RWPE2 (cell line): Measurements from ENCODE around the gene KCNAB2.

Source experiments
- ATAC-seq: fragments of 200-7000 bp; cut with Tn5 transposase; 3 replicates; pipeline ENCODE4 v1.9.1; 2021; ENCODE audit warnings: low read depth
- DNase-seq: peaks from one replicate; pipeline ENCODE4 v3.0.0-alpha.2; 2020; ENCODE audit warnings: low spot score
- H3K27ac ChIP-seq: fragments of 450-650 bp; 2 replicates; pipeline ENCODE4 v1.5.1; 2017; ENCODE audit warnings: mild to moderate bottlenecking; ENCODE audit not compliant: poor library complexity, severe bottlenecking
- H3K27me3 ChIP-seq: fragments of 250-450 bp; sonication (Bioruptor Pico); 2 replicates; pipeline ENCODE4 v1.5.1; 2021; ENCODE audit warnings: mild to moderate bottlenecking, moderate library complexity; ENCODE audit not compliant: insufficient read depth, poor library complexity, severe bottlenecking
- H3K36me3 ChIP-seq: fragments of 250-450 bp; sonication (Bioruptor Pico); 2 replicates; pipeline ENCODE4 v1.5.1; 2020; ENCODE audit warnings: low read depth, mild to moderate bottlenecking, moderate library complexity
- H3K4me1 ChIP-seq: fragments of 250-450 bp; sonication (Bioruptor Pico); 2 replicates; pipeline ENCODE4 v1.5.1; 2021; ENCODE audit warnings: mild to moderate bottlenecking, moderate library complexity; ENCODE audit not compliant: insufficient read depth, poor library complexity, severe bottlenecking
- H3K4me3 ChIP-seq: fragments of 250-450 bp; sonication (Bioruptor Pico); 2 replicates; pipeline ENCODE4 v1.5.1; 2021; ENCODE audit warnings: mild to moderate bottlenecking, moderate library complexity; ENCODE audit not compliant: severe bottlenecking
- H3K9me3 ChIP-seq: fragments of 250-450 bp; sonication (Bioruptor Pico); 2 replicates; pipeline ENCODE4 v1.5.1; 2021; ENCODE audit warnings: mild to moderate bottlenecking, moderate library complexity; ENCODE audit not compliant: severe bottlenecking
- CTCF ChIP-seq: fragments of 450-650 bp; IDR thresholded peaks from one replicate; pipeline ENCODE4 v1.5.1; 2017; ENCODE audit warnings: mild to moderate bottlenecking, moderate library complexity; ENCODE audit not compliant: poor library complexity, severe bottlenecking

KCNAB2 gene

GRCh38 chr1:6123816-6124215, 78.1 kb downstream of the KCNAB2 start:
- TF ChIP-seq CTCF = no peak
- no peak for ATAC-seq
- no peak overlapping the region for H3K4me3 ChIP-seq
- H3K27me3 ChIP-seq = no peaks in the 10 kb centered on the region
- no peaks in the 10 kb centered on the region for H3K9me3 ChIP-seq
- no peaks in the 10 kb centered on the region for H3K36me3 ChIP-seq
- no peak overlapping the region for H3K27ac ChIP-seq
- peaks cover 3% of the 10 kb centered on the region for H3K4me1 ChIP-seq
- DNase-seq = no peak

GRCh38 chr1:6124341-6124740, 78.7 kb downstream of the KCNAB2 start:
- TF ChIP-seq CTCF = no peak
- ATAC-seq = no peak
- DNase-seq = peak; percentile 60

GRCh38 chr1:6124746-6125365, 79.2 kb downstream of the KCNAB2 start:
- no peaks in the 10 kb centered on the region for H3K36me3 ChIP-seq
- H3K4me3 ChIP-seq = no peak overlapping the region
- ATAC-seq = no peak
- H3K27ac ChIP-seq = no peak overlapping the region
- no peaks in the 10 kb centered on the region for H3K27me3 ChIP-seq
- H3K9me3 ChIP-seq = no peaks in the 10 kb centered on the region
- peak; percentile 58 for DNase-seq
- no peak for TF ChIP-seq CTCF
- H3K4me1 ChIP-seq = peaks cover 3% of the 10 kb centered on the region

More at GRCh38 chr1:6124341-6124740, 78.7 kb downstream of the KCNAB2 start:
- Histone ChIP-seq H3K9me3 (no peaks in the 10 kb centered on the region), H3K36me3 (no peaks in the 10 kb centered on the region), H3K4me3 (no peak overlapping the region), H3K4me1 (peaks cover 3% of the 10 kb centered on the region), H3K27me3 (no peaks in the 10 kb centered on the region), H3K27ac (no peak overlapping the region)

- DNase-seq = peak; percentile 54
- TF ChIP-seq CTCF = no peak
- no peak for ATAC-seq
- H3K4me1 ChIP-seq = peaks cover 3% of the 10 kb centered on the region
- H3K4me3 ChIP-seq = no peak overlapping the region
- H3K27me3 ChIP-seq = no peaks in the 10 kb centered on the region
- no peaks in the 10 kb centered on the region for H3K9me3 ChIP-seq
- no peak overlapping the region for H3K27ac ChIP-seq
- H3K36me3 ChIP-seq = no peaks in the 10 kb centered on the region
These were observed 79.7 kb downstream of the KCNAB2 start for GRCh38 chr1:6125366-6125765.

- Histone ChIP-seq H3K4me1 (peaks cover 3% of the 10 kb centered on the region), H3K27me3 (no peaks in the 10 kb centered on the region), H3K36me3 (no peaks in the 10 kb centered on the region), H3K27ac (no peak overlapping the region), H3K9me3 (no peaks in the 10 kb centered on the region), H3K4me3 (no peak overlapping the region)
- DNase-seq = peak; percentile 26
- no peak for TF ChIP-seq CTCF
- no peak for ATAC-seq
These were observed 80.3 kb downstream of the KCNAB2 start for GRCh38 chr1:6126028-6126427.
